OCI-LY1 (cell line): ENCODE measurements around the gene RHOJ.

ENCODE experiments used
- H2AFZ ChIP-seq: fragments of 200-600 bp; sonication (generic), shearing (Covaris generic); 2 replicates; pipeline ENCODE4 v1.6.0; 2014; ENCODE audit warnings: antibody characterized with exemption, mild to moderate bottlenecking, low read length
- H3F3A ChIP-seq: fragments of 200-600 bp; sonication (generic), shearing (Covaris generic); 2 replicates; pipeline ENCODE4 v1.6.0; 2014; ENCODE audit warnings: mild to moderate bottlenecking, antibody characterized with exemption, low read length, moderate library complexity; ENCODE audit not compliant: insufficient read depth
- H3K27ac ChIP-seq: fragments of 200-600 bp; sonication (generic); 2 replicates; pipeline ENCODE4 v1.5.1; 2014; ENCODE audit warnings: low read length, mixed run types, mild to moderate bottlenecking, low read depth; ENCODE audit not compliant: poor library complexity, severe bottlenecking
- H3K27me3 ChIP-seq: fragments of 200-600 bp; sonication (generic); 2 replicates; pipeline ENCODE4 v1.6.0; 2014; ENCODE audit warnings: antibody characterized with exemption, mild to moderate bottlenecking, low read length, moderate library complexity; ENCODE audit not compliant: insufficient read depth
- H3K36me3 ChIP-seq: fragments of 200-600 bp; sonication (generic); 2 replicates; pipeline ENCODE4 v1.6.1; 2014; ENCODE audit warnings: mild to moderate bottlenecking, antibody characterized with exemption, low read length, moderate library complexity, mixed read lengths; ENCODE audit not compliant: insufficient read depth
- H3K4me1 ChIP-seq: fragments of 200-600 bp; sonication (generic); 2 replicates; pipeline ENCODE4 v1.5.1; 2014; ENCODE audit warnings: mild to moderate bottlenecking, low read length, moderate library complexity; ENCODE audit not compliant: insufficient read depth, severe bottlenecking
- H3K4me2 ChIP-seq: fragments of 200-600 bp; sonication (generic), shearing (Covaris generic); 2 replicates; pipeline ENCODE4 v1.6.1; 2014; ENCODE audit warnings: low read length
- H3K4me3 ChIP-seq: fragments of 200-600 bp; sonication (generic); 2 replicates; pipeline ENCODE4 v1.5.1; 2014; ENCODE audit warnings: low read length, low read depth, mild to moderate bottlenecking, mixed read lengths; ENCODE audit not compliant: poor library complexity, severe bottlenecking
- H3K79me2 ChIP-seq: fragments of 200-600 bp; shearing (Covaris generic); 2 replicates; pipeline ENCODE4 v1.6.1; 2016; ENCODE audit warnings: mixed run types, low read length, mixed read lengths; ENCODE audit not compliant: insufficient read depth
- H3K9ac ChIP-seq: fragments of 200-600 bp; sonication (generic), shearing (Covaris generic); 2 replicates; pipeline ENCODE4 v1.6.1; 2014; ENCODE audit warnings: mild to moderate bottlenecking, low read length, mixed read lengths
- H3K9me2 ChIP-seq: fragments of 200-600 bp; sonication (generic), shearing (Covaris generic); 2 replicates; pipeline ENCODE4 v1.6.1; 2014; ENCODE audit warnings: low read depth, mild to moderate bottlenecking, low read length, mixed read lengths
- H3K9me3 ChIP-seq: fragments of 200-600 bp; shearing (Covaris generic); 2 replicates; pipeline ENCODE4 v1.6.1; 2014; ENCODE audit warnings: low read length, mixed read lengths
- H4K20me1 ChIP-seq: fragments of 200-600 bp; sonication (generic), shearing (Covaris generic); 2 replicates; pipeline ENCODE4 v1.6.0; 2016; ENCODE audit warnings: mild to moderate bottlenecking, low read length; ENCODE audit not compliant: insufficient read depth
- CTCF ChIP-seq: fragments of 200-600 bp; sonication (generic), shearing (Covaris generic); IDR thresholded peaks from 2 replicates; pipeline ENCODE4 v1.5.1; 2017; ENCODE audit warnings: mild to moderate bottlenecking, antibody characterized with exemption, low read length, moderate library complexity, mixed read lengths
- EZH2 ChIP-seq: fragments of 200-600 bp; sonication (generic), shearing (Covaris generic); IDR thresholded peaks from 2 replicates; pipeline ENCODE4 v1.8.0; 2017; ENCODE audit warnings: borderline replicate concordance, mixed run types, mild to moderate bottlenecking, antibody characterized with exemption, low read length, moderate library complexity, mixed read lengths

RHOJ gene

GRCh38 chr14:63179383-63179782, 24.9 kb upstream of the RHOJ start:
- Histone ChIP-seq H2AFZ (no peak overlapping the region), H3K9me2 (no peaks in the 10 kb centered on the region), H3K4me2 (no peak overlapping the region), H3K27ac (no peak overlapping the region), H3K9ac (no peak overlapping the region), H3K79me2 (no peaks in the 10 kb centered on the region), H3F3A (no peaks in the 10 kb centered on the region), H3K36me3 (no peaks in the 10 kb centered on the region), H3K9me3 (no peaks in the 10 kb centered on the region), H3K4me3 (no peak overlapping the region), H4K20me1 (no peaks in the 10 kb centered on the region), H3K4me1 (no peaks in the 10 kb centered on the region), H3K27me3 (no peaks in the 10 kb centered on the region; the same call in 1 of the 2 replicates)
- TF ChIP-seq CTCF (no peak), EZH2 (no peak)

GRCh38 chr14:63180011-63180410, 24.2 kb upstream of the RHOJ start:
- Histone ChIP-seq H4K20me1 (no peaks in the 10 kb centered on the region), H3K27ac (no peak overlapping the region), H3K27me3 (no peaks in the 10 kb centered on the region; the same call in 1 of the 2 replicates), H3F3A (no peaks in the 10 kb centered on the region), H3K4me2 (no peak overlapping the region), H3K9me2 (no peaks in the 10 kb centered on the region), H3K4me3 (no peak overlapping the region), H3K36me3 (no peaks in the 10 kb centered on the region), H3K9ac (no peak overlapping the region), H2AFZ (no peak overlapping the region), H3K4me1 (no peaks in the 10 kb centered on the region), H3K9me3 (no peaks in the 10 kb centered on the region), H3K79me2 (no peaks in the 10 kb centered on the region)
- TF ChIP-seq EZH2 (no peak), CTCF (no peak)

- Histone ChIP-seq H3K4me2 (no peak overlapping the region), H3K27ac (no peak overlapping the region), H3K9me3 (no peaks in the 10 kb centered on the region), H3F3A (no peaks in the 10 kb centered on the region), H3K4me1 (no peaks in the 10 kb centered on the region), H3K36me3 (no peaks in the 10 kb centered on the region), H3K27me3 (no peaks in the 10 kb centered on the region; the same call in 1 of the 2 replicates), H2AFZ (no peak overlapping the region), H3K79me2 (no peaks in the 10 kb centered on the region), H4K20me1 (no peaks in the 10 kb centered on the region), H3K4me3 (no peak overlapping the region), H3K9me2 (no peaks in the 10 kb centered on the region), H3K9ac (no peak overlapping the region)
- TF ChIP-seq CTCF, result no peak
- TF ChIP-seq EZH2, result no peak
Measured at GRCh38 chr14:63182968-63183367, 21.3 kb upstream of the RHOJ start.
